ENCODE measurements around the gene TSEN2.

TSEN2 gene

GRCh38 chr3:12503126-12503957, 19.1 kb downstream of the TSEN2 start:
- no peaks in the 10 kb centered on the region for H3K36me3 ChIP-seq (ENCODE audit: low read length)
- H3K9ac ChIP-seq (ENCODE audit: low read length): no peak overlapping the region
- H3K27me3 ChIP-seq (ENCODE audit: low read length): no peaks in the 10 kb centered on the region
- H2AFZ ChIP-seq (ENCODE audit: low read depth, low read length, severe bottlenecking): no peak overlapping the region
- no peak overlapping the region for H3K4me3 ChIP-seq (ENCODE audit: insufficient read depth, low read length, poor library complexity, severe bottlenecking)
- H3K27ac ChIP-seq (ENCODE audit: low read depth, low read length): no peak overlapping the region
- TF ChIP-seq EZH2phosphoT487 (conservative IDR thresholded peaks at IDR 0.05; ENCODE audit: low read length) (no peak), CTCF (IDR thresholded peaks at IDR 0.05; ENCODE audit: insufficient read depth, low read length, poor library complexity, severe bottlenecking) (no peak)
- H3K4me2 ChIP-seq (ENCODE audit: low read depth, low read length, poor library complexity, severe bottlenecking): no peak overlapping the region
- no peaks in the 10 kb centered on the region for H3K79me2 ChIP-seq (ENCODE audit: insufficient read depth, low read length)
- H3K9me2 ChIP-seq (replicated peaks; ENCODE audit: insufficient read depth, low read length): no peaks in the 10 kb centered on the region
- no peaks in the 10 kb centered on the region for H3K9me3 ChIP-seq (ENCODE audit: insufficient read depth, low read length)
- H4K20me1 ChIP-seq (ENCODE audit: low read depth, low read length): no peaks in the 10 kb centered on the region
- no peaks in the 10 kb centered on the region for H3F3A ChIP-seq (ENCODE audit: insufficient read depth)

GRCh38 chr3:12506201-12506709, 22.0 kb downstream of the TSEN2 start:
- no peak overlapping the region for H3K27ac ChIP-seq (ENCODE audit: low read depth, low read length)
- no peaks in the 10 kb centered on the region for H3K9me3 ChIP-seq (ENCODE audit: insufficient read depth, low read length)
- H3K4me3 ChIP-seq (ENCODE audit: insufficient read depth, low read length, poor library complexity, severe bottlenecking): no peak overlapping the region
- H3K27me3 ChIP-seq (ENCODE audit: low read length): no peaks in the 10 kb centered on the region
- no peak overlapping the region for H3K4me2 ChIP-seq (ENCODE audit: low read depth, low read length, poor library complexity, severe bottlenecking)
- no peak overlapping the region for H2AFZ ChIP-seq (ENCODE audit: low read depth, low read length, severe bottlenecking)
- TF ChIP-seq CTCF (IDR thresholded peaks at IDR 0.05; ENCODE audit: insufficient read depth, low read length, poor library complexity, severe bottlenecking) (no peak), EZH2phosphoT487 (conservative IDR thresholded peaks at IDR 0.05; ENCODE audit: low read length) (no peak)
- no peaks in the 10 kb centered on the region for H3K36me3 ChIP-seq (ENCODE audit: low read length)
- H3K9me2 ChIP-seq (replicated peaks; ENCODE audit: insufficient read depth, low read length): no peaks in the 10 kb centered on the region
- H3K79me2 ChIP-seq (ENCODE audit: insufficient read depth, low read length): no peaks in the 10 kb centered on the region
- no peak overlapping the region for H3K9ac ChIP-seq (ENCODE audit: low read length)
- no peaks in the 10 kb centered on the region for H4K20me1 ChIP-seq (ENCODE audit: low read depth, low read length)
- no peaks in the 10 kb centered on the region for H3F3A ChIP-seq (ENCODE audit: insufficient read depth)

GRCh38 chr3:12507591-12508281, 23.5 kb downstream of the TSEN2 start:
- H3F3A ChIP-seq (ENCODE audit: insufficient read depth): no peaks in the 10 kb centered on the region
- H3K27ac ChIP-seq (ENCODE audit: low read depth, low read length): no peak overlapping the region
- no peak overlapping the region for H2AFZ ChIP-seq (ENCODE audit: low read depth, low read length, severe bottlenecking)
- no peaks in the 10 kb centered on the region for H4K20me1 ChIP-seq (ENCODE audit: low read depth, low read length)
- H3K9me2 ChIP-seq (replicated peaks; ENCODE audit: insufficient read depth, low read length): no peaks in the 10 kb centered on the region
- TF ChIP-seq EZH2phosphoT487 (conservative IDR thresholded peaks at IDR 0.05; ENCODE audit: low read length): no peak
- TF ChIP-seq CTCF (IDR thresholded peaks at IDR 0.05; ENCODE audit: insufficient read depth, low read length, poor library complexity, severe bottlenecking): no peak
- no peaks in the 10 kb centered on the region for H3K79me2 ChIP-seq (ENCODE audit: insufficient read depth, low read length)
- no peak overlapping the region for H3K4me2 ChIP-seq (ENCODE audit: low read depth, low read length, poor library complexity, severe bottlenecking)
- H3K36me3 ChIP-seq (ENCODE audit: low read length): no peaks in the 10 kb centered on the region
- no peak overlapping the region for H3K4me3 ChIP-seq (ENCODE audit: insufficient read depth, low read length, poor library complexity, severe bottlenecking)
- no peaks in the 10 kb centered on the region for H3K27me3 ChIP-seq (ENCODE audit: low read length)
- H3K9ac ChIP-seq (ENCODE audit: low read length): no peak overlapping the region
- no peaks in the 10 kb centered on the region for H3K9me3 ChIP-seq (ENCODE audit: insufficient read depth, low read length)
